NCI-H748 treated with DMSO at 0.1 percent for 48 hours (cell line): ENCODE results near the gene IQSEC1.

ENCODE experiments used
- DNase-seq: peaks from one replicate; lab custom pipeline; 2025; lab: John Stamatoyannopoulos, UW

The IQSEC1 gene

DNA sequence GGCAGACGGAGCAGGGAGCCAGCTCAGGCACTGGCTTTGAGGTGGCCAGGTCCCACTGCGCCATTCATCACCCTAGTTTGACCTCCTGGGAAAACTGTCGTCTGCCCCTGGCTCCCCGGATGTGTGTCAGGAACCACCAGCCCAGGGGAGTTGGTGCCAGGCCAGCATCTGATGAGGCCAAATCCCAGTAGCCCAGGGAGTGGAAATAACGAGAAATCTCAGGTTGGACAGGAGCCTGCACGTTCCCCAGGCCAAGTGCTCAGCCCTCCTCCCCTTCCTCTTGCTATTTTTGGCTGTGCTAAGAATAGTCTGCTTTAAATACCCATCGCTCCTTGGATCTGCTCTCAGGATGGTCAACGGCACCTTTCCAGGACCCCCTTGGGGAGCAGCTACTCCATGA lies 138.8 kb downstream of the IQSEC1 start:
- DNase-seq: no peak

GRCh38 chr3:12933901-12934300 lies 139.3 kb downstream of the IQSEC1 start:
- no peak for DNase-seq

- no peak for DNase-seq
Observed at GRCh38 chr3:12932754-12933153, 140.5 kb downstream of the IQSEC1 start.

DNA sequence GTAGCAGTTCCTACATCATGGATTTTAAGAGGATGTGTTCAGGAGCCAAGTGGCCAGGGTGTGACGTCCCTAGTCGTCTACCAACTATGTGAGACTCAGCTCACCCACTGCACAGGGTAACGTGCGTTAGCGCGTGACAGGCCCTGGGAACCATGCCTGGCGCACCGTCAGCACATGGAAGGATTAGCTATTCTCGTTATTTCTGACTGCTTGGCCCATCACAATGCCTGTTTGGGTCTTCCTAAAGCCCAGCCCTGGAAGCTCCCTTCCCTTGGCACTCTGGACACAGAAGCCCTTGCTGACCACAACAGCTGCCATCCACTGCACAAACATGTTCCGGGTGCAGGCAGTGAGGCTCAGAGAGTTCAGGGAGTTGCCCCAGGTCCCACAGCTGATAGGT lies 140.9 kb downstream of the IQSEC1 start:
- no peak for DNase-seq

DNA sequence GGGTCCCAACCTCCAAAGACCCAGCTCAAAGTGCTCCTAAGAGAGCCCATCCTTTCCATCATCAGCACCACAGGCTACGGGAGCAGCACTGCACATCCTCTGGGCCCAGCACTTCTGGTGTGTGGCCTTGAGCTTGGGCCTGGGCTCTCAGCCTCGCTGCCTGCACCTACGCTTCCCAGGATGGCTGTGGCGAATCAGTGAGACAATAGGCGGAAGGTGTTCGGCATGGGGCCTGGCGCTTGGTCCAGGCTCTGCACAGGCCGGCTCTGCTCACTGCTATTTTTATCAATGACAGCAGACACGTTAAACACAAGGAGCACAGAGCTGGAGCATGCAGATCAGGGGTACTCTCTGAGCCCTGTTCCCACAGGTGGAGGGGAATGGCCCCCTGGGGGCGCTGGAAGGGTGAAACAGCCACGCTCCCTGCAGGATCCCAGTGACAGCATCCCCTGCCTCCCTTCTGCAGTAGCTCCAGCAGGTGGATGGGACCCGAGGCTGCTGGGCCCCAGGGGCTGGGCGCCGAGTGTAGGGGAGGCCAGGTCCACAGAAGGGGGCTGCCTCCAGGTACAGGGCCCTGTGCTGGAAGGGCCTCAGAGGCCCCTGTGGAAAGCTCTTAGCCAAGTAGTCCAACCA lies 141.8 kb downstream of the IQSEC1 start:
- DNase-seq: no peak

DNA sequence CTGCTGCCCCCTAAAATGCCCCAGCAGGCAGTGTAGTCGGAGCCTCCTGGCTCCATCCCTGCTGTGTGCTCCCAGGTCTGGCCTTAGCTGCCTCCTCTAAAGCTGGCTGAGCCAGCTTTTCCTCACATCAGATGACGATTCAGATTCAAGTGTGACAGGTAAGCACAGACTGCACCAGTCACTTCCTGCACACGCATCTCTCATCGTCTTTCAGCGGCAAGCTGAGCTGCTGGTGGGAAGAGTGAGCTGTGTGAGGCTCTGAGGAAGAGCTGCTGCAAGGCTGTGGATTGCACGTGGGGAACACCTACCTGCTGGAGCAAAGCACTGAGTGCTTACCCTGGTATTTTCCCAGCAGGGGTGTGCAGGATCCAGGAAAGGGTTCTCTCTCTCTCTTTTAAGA lies 143.4 kb downstream of the IQSEC1 start:
- DNase-seq: no peak

DNA sequence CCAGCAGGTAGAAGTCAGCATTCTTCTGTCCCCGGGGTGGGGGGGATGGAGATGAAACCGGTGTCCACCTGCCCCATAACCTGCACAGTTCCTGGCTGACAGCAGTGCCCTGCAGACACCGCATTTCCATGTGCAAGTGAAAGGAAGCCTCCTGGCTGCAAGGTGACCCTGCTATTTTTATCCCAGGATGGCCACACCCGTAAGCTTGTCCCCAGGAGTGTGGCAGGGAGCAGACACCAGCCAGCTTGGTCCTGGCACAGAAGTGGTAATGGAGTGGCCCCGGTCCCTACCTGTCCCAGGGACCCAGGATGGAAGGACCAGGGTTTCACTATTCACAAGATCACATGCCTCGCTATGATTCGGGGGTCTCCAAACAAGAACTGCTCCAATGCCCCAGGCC lies 146.6 kb downstream of the IQSEC1 start:
- no peak for DNase-seq

DNA sequence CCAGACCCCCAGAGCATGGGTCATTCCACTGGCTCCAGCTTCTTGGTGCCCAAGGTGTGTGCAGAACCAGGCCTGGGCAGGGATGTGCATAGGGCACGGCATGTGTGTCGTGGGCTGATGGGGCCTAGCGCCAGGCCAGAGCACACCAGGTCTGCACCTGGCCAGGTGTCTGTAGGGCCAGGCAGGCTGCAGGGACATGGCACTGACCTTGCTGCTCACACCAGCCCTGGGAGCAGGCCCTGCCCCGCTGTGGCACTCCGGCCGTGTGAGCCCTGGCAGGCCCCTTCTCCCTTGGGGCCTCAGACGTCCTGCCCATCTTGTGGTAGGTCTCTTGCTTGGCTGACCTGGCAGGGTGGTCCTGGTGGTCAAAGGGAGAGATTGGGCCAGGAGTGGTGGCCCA lies 147.6 kb downstream of the IQSEC1 start:
- DNase-seq: no peak

GRCh38 chr3:12924437-12924836 lies 148.8 kb downstream of the IQSEC1 start:
- DNase-seq: no peak

- DNase-seq: no peak
Observed at GRCh38 chr3:12922881-12923431, 150.3 kb downstream of the IQSEC1 start.

DNA sequence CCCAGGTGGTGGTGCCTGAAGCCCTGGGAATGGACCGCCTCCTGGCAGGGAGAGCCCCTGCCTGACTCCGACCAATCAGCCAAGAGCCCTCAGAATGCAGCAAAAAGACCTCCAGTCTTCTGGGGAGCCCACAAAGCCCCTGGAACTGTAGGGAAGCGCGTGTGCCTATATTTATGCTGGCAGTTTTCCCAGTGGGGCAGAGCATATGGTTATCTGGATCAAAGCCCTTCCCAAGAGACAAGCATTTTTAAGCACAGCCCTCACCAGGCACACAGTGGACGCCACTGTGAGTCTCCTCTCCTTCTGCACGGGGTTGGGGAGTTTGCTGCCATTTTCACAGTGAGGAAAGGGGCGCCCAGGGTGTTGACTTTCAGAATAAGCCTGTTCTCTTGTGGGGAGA lies 150.9 kb downstream of the IQSEC1 start:
- no peak for DNase-seq

- DNase-seq: no peak
Observed at GRCh38 chr3:12921736-12922135, 151.5 kb downstream of the IQSEC1 start.

- DNase-seq: no peak
Observed at GRCh38 chr3:12920967-12921366, 152.3 kb downstream of the IQSEC1 start.

GRCh38 chr3:12919205-12919604 lies 154.0 kb downstream of the IQSEC1 start:
- no peak for DNase-seq

DNA sequence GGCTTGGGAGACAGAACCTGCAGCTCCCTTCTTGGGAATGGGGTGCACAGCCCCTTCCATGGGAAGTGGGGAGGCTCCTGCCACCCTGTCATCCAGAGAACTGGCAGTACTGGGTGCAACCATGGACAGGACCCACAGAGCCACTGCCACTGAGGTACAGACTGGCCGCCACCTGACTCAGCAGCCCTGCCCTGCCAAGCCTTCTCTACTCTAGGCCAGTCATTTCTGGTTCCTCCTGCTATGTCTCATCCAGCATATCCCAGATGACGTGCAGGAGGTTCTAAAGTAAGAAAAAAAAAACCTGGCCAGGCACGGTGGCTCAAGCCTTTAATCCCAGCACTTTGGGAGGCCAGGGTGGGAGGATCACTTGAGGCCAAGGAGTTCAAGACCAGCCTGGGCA lies 155.0 kb downstream of the IQSEC1 start:
- DNase-seq: no peak

DNA sequence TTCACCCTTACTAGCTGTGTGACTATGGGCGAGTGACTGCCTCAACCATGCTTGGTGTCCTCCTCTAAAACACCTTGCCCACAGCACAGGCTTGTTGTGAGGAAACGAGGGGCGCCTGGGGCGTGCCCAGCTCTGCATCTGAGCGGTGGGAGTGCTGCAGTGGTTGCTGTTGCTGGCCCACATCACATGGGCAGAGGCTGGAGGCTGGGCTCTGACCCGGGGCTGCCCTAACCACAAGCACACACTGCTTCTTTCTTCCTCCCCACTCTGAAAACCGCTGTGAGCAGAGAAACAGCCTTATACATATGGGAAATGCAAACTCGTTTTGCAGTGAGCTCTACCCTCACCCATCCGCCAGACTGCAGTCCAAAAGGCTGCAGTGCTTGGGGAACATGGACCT lies 157.1 kb downstream of the IQSEC1 start:
- no peak for DNase-seq

DNA sequence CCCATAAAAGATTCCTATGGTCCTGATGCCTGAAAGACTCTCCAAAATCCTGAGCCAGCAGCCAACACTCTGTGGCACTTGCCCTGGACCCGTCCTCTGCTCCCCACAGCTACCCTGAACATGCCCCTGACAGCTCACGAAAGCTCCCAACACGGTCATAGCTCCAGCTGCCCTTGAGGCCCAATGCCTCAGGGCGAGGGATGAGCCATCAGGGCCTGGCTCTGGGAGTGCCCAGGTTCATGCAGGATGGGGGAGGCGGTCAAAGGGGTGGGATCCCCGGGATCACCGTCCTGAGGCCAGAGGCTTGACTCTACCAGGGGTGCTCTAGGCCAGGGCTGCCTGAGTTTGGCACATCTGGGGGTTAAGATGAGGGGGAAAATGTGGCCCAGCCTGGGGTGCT lies 159.1 kb downstream of the IQSEC1 start:
- DNase-seq: no peak

DNA sequence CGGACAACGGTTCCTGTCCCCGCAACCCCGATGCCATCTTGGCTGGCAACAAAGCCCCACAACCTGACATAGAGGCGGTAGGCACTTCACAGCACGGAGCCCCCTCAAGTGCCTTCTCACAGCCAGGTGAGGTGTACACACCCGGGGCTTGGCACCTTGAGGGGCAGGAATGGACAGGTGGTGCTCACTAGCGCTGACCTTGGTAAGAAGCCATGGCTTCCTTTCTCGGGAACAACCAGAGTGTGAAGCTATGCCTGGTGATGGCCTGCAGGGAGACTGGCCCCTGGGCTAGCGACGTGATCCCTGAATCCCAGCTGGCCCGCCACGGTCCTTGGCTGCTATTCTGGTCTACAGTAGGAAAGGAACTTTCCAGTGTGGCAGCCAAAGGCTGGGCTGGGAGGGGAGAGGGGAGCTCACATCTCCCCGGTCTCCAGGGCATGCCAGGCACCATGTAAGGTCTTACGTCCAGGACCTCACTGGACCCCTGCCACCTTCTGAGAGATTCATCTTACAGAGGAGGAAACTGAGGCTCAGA lies 161.3 kb downstream of the IQSEC1 start:
- DNase-seq: no peak

DNA sequence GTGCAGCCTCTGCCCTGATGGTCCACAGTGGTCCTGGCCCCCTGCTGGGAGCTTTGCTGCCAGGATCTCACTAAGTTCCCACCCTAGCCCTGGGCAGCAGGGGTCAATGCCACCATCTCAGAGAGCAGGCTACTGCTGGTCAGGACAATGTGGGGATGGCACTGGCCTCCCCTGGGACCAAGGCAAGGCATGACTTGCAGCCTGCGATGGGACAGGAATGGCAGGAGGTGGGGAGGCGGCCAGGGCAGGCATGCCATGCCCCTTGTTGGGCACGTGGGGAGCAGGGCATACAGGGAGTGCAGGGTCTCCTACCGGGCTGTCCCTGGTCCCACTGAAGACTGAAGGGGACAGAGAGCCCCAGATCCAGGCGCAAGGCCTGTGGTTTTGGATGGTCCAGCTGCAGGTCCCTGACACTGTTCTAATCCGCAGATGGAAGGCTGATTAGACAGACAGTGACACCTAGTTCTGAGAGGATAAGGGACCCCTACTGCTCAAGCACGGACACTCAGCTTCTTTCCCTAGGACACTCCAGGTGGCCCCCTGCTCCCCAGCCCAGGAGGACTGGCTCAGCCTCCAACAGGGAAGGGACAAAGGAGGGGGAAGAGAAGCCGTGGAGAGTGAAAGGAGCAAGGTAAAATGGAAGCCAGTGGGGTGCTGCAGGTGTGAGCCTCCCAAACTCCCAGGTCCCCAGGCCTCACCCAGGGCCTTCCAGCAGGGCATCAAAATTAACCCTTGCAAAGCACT lies 162.7 kb downstream of the IQSEC1 start:
- no peak for DNase-seq

- no peak for DNase-seq
Observed at GRCh38 chr3:12909710-12910109, 163.5 kb downstream of the IQSEC1 start.

GRCh38 chr3:12908859-12909258 lies 164.4 kb downstream of the IQSEC1 start:
- no peak for DNase-seq

DNA sequence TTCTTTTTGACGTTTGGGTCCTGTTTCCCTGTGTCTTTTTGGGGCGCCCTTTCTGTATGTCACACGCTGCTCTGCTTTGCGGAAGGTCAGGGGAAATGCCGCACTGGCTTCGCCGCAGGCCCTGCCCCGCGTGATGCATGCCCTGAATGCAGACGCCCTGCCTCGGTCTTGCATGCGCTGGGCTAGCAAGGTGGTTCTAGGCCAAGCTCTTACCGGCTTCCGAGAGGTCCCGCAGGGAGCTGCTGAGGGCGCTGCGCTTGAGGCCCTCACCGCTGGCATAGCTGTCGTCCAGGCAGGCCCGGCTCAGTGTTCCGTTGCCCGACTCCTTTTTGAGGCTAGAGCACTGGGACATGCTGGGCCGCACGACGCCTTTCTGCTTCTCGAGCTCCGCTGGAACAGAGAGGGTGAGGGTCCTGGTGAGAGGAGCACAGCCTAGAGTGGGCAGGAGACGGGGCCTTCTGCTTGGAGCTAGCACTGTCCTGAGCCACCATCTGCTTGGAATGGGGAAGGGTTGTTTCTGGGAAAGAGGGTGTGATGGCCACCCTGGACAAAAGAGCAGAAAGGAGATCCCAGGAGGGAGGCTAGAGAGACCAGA lies 165.0 kb downstream of the IQSEC1 start:
- DNase-seq: no peak

DNA sequence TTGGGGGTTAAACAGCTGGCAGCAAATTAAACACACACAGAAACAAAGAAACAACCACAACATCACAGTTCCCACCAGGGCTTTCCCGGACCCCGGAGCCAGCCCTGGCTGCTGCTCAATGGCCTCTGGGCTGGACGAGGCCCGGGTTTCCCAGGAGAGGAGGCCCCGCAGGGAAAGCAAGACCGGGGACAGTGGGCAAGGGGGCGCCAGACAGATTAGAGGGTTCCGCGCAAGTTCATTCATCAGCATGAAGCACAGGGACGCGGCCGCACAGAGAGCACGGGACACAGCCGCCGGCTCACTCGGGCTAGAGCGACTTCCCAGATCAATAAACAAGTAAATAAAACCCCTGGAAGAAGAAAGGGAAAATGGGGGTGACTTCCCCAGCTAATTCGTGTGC lies 165.5 kb downstream of the IQSEC1 start:
- no peak for DNase-seq
